Kidney (tissue), 14 donors: ENCODE measurements around the gene SLC4A8. TPM values are rescaled to one million over a fixed set of nuclear protein-coding genes. Genes with fewer than 3 reads are reported as not detected.

Source experiments
- DNase-seq, 5 donors: peaks; one replicate each; pipeline ENCODE4 v3.0.0-alpha.2; 2013 to 2020
- FAIRE-seq: peaks from 2 replicates; lab custom pipeline; 2012; peaks lifted over from hg19 to GRCh38; lab: Jason Lieb, UNC
- H3K27ac ChIP-seq, 2 donors: one replicate each; pipeline ENCODE4 v1.7.0; 2013; ENCODE audit warnings: low read depth in 2 of 2, low read length in 2 of 2, inconsistent platforms in 1 of 2
- H3K27me3 ChIP-seq: one replicate; pipeline ENCODE4 v1.7.1; 2013; ENCODE audit warnings: low read length, inconsistent platforms; ENCODE audit not compliant: control insufficient read depth, insufficient read depth
- H3K36me3 ChIP-seq, 3 donors: one replicate each; pipeline versions ENCODE4 v1.7.0 to v1.7.1; 2013; ENCODE audit warnings: low read length in 3 of 3, control low read depth in 1 of 3, inconsistent platforms in 1 of 3; ENCODE audit not compliant: insufficient read depth in 3 of 3, control insufficient read depth in 2 of 3
- H3K4me1 ChIP-seq, 3 donors: one replicate each; pipeline versions ENCODE4 v1.7.0 to v1.7.1; 2013; ENCODE audit warnings: low read length in 3 of 3, inconsistent platforms in 1 of 3, low read depth in 1 of 3; ENCODE audit not compliant: control insufficient read depth in 2 of 3, insufficient read depth in 2 of 3
- H3K4me3 ChIP-seq, 3 donors: one replicate each; pipeline versions ENCODE4 v1.7.0 to v1.8.1; 2013; ENCODE audit warnings: low read length in 3 of 3, control low read depth in 1 of 3, inconsistent platforms in 1 of 3
- H3K9ac ChIP-seq, 3 donors: one replicate each; pipeline versions ENCODE4 v1.7.0 to v1.7.1; 2013; ENCODE audit warnings: low read length in 3 of 3, control low read depth in 1 of 3, inconsistent platforms in 1 of 3
- H3K9me3 ChIP-seq, 3 donors: one replicate each; pipeline versions ENCODE4 v1.7.0 to v1.7.1; 2013; ENCODE audit warnings: low read length in 3 of 3, control low read depth in 1 of 3, inconsistent platforms in 1 of 3; ENCODE audit not compliant: control insufficient read depth in 2 of 3, insufficient read depth in 1 of 3
- CTCF ChIP-seq: IDR thresholded peaks from 3 replicates; pipeline ENCODE4 v1.5.1; 2012; ENCODE audit warnings: mild to moderate bottlenecking, moderate library complexity, borderline replicate concordance; ENCODE audit not compliant: insufficient read depth; ENCODE audit errors: extremely low read depth
- intact Hi-C: fragments of 100-400 bp; cut with DNase I; formaldehyde crosslinking; loops from one replicate; pipeline ENCODE4 v1.11.1; 2022
- polyA plus RNA-seq: library from polyadenylated mRNA; stranded (reverse); fragments of 350-450 nt; fragmentation: Illumina TruSeq; extraction: RNeasy Lipid Tissue Mini Kit (QIAGEN cat#74804); gene quantifications from one replicate; pipeline ENCODE4 v1.2.3, GENCODE V29; 2014; ENCODE audit warnings: low read depth, low replicate concordance; ENCODE audit not compliant: insufficient read depth
- total RNA-seq: library from RNA; stranded (reverse); fragmentation: NEBNext Ultra II Directional; extraction: Animal tissue kit (Norgen Biotek cat#: 25700); gene quantifications from one replicate; pipeline ENCODE4 v1.2.1, GENCODE V29; 2021
- donor health status: control.
- donor health status: control.
- donor health status: control.
- donor health status: control.
- donor health status: control.
- donor health status: DM: yes; HTN: yes; CAD: no.
- donor health status: Normal renal cell carcinoma (clear cell type).

Gene SLC4A8
- total and polyA plus RNA-seq, 2 donors from 2014 or later = 2.4 to 3.4 TPM

DNA sequence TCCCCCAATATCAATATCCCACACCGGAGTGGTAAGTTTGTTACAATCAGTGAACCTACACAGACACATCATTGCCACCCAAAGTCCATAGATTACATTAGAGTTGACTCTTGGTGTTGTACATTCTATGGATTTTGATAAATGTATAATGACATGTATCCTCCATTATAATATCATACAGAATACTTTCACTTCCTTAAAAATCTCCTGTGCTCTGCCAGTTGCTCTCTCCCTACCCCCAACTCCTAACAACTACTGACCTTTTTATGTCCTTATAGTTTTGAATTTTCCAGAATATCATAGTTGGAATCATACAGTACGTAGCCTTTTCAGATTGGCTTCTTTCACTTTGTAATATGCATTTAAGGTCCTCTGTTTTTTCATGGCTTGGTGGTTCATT lies 48.4 kb downstream of the SLC4A8 start:
- FAIRE-seq = no peak
- intact Hi-C loops = no loop called here

GRCh38 chr12:51473947-51474346 lies 49.3 kb downstream of the SLC4A8 start:
- no peak overlapping the region for H3K9ac ChIP-seq
- no peaks in the 10 kb centered on the region for H3K36me3 ChIP-seq
- H3K27ac ChIP-seq = no peak overlapping the region
- H3K9me3 ChIP-seq = no peaks in the 10 kb centered on the region
- no peaks in the 10 kb centered on the region for H3K4me1 ChIP-seq
- intact Hi-C loops = no loop called here
- FAIRE-seq (no peak), DNase-seq (no peak)
- H3K4me3 ChIP-seq = no peak overlapping the region
- TF ChIP-seq CTCF = no peak
- H3K27me3 ChIP-seq = no peaks in the 10 kb centered on the region

More for the DNA sequence above, 48.4 kb downstream of the SLC4A8 start:
- no peak for DNase-seq
- Histone ChIP-seq H3K27me3 (no peaks in the 10 kb centered on the region), H3K4me3 (no peak overlapping the region), H3K27ac (no peak overlapping the region), H3K9ac (no peak overlapping the region), H3K36me3 (no peaks in the 10 kb centered on the region), H3K4me1 (no peaks in the 10 kb centered on the region), H3K9me3 (no peaks in the 10 kb centered on the region)
- no peak for TF ChIP-seq CTCF

- no peak overlapping the region for H3K4me3 ChIP-seq
- intact Hi-C loops = no loop called here
Measured at GRCh38 chr12:51475543-51475942, 50.9 kb downstream of the SLC4A8 start.

More at GRCh38 chr12:51475543-51475942, 50.9 kb downstream of the SLC4A8 start:
- Histone ChIP-seq H3K4me1 (no peaks in the 10 kb centered on the region), H3K27me3 (no peaks in the 10 kb centered on the region), H3K27ac (no peak overlapping the region), H3K36me3 (no peaks in the 10 kb centered on the region), H3K9me3 (no peaks in the 10 kb centered on the region), H3K9ac (no peak overlapping the region)
- DNase-seq = no peak
- TF ChIP-seq CTCF = no peak
- FAIRE-seq = no peak
